Measurements from ENCODE around the gene ADGRB3.

GRCh38 chr6:68994521-68994920 lies 359.4 kb downstream of the ADGRB3 start:
- TF ChIP-seq CTCF (IDR thresholded peaks at IDR 0.05): no peak
- TF ChIP-seq EZH2 (IDR thresholded peaks at IDR 0.05; ENCODE audit: borderline replicate concordance, insufficient read depth, low read depth, low read length, poor library complexity, severe bottlenecking): no peak
